ENCODE results near the gene ZNF853.
"Not testable (repeated sequence)": the region's sequence is repeated elsewhere in the genome, so short reads cannot be mapped to it uniquely, and the experiment has no call there.

The ZNF853 gene

GRCh38 chr7:6614953-6615722 lies at the start of gene ZNF853:
ZNF853 (plus strand) TSS chr7:6615610; CDS start chr7:6616175, 565 bp downstream.
- DNase-seq (ENCODE audit: low spot score) = no peak

GRCh38 chr7:6565655-6566054 lies 49.8 kb upstream of the ZNF853 start:
- DNase-seq (ENCODE audit: low spot score) = no peak

- no peak for DNase-seq (ENCODE audit: low spot score)
Observed at GRCh38 chr7:6567886-6568285, 47.5 kb upstream of the ZNF853 start.

GRCh38 chr7:6571160-6571779 lies 44.1 kb upstream of the ZNF853 start:
- no peak for DNase-seq (ENCODE audit: low spot score)

GRCh38 chr7:6575281-6576023 lies 40.0 kb upstream of the ZNF853 start:
- no peak for DNase-seq (ENCODE audit: low spot score)

GRCh38 chr7:6576024-6576866 lies 39.2 kb upstream of the ZNF853 start:
- DNase-seq (ENCODE audit: low spot score) = no peak

GRCh38 chr7:6576867-6577368 lies 38.5 kb upstream of the ZNF853 start:
- DNase-seq (ENCODE audit: low spot score) = not testable (repeated sequence)

- peak; percentile 96 for DNase-seq (ENCODE audit: low spot score)
Observed at GRCh38 chr7:6577369-6578113, 37.9 kb upstream of the ZNF853 start, which contains the start of gene ZDHHC4. ZDHHC4 (plus strand) TSS chr7:6577454; CDS start chr7:6580562, 3,108 bp downstream.

GRCh38 chr7:6578114-6579084 lies 37.0 kb upstream of the ZNF853 start:
- DNase-seq (ENCODE audit: low spot score) = no peak

GRCh38 chr7:6579446-6579845 lies 36.0 kb upstream of the ZNF853 start:
- no peak for DNase-seq (ENCODE audit: low spot score)

GRCh38 chr7:6585746-6586432 lies 29.5 kb upstream of the ZNF853 start:
- not testable (repeated sequence) for DNase-seq (ENCODE audit: low spot score)

- DNase-seq (ENCODE audit: low spot score) = no peak
Observed at GRCh38 chr7:6588566-6588965, 26.8 kb upstream of the ZNF853 start.

- no peak for DNase-seq (ENCODE audit: low spot score)
Observed at GRCh38 chr7:6589151-6589828, 26.1 kb upstream of the ZNF853 start.

- peak; percentile 91 for DNase-seq (ENCODE audit: low spot score)
Observed at GRCh38 chr7:6589829-6590644, 25.4 kb upstream of the ZNF853 start, which contains the start of gene INTS15. INTS15 (plus strand) TSS chr7:6590021; CDS start chr7:6590284, 263 bp downstream.

- no peak for DNase-seq (ENCODE audit: low spot score)
Observed at GRCh38 chr7:6590645-6591110, 24.7 kb upstream of the ZNF853 start.

- no peak for DNase-seq (ENCODE audit: low spot score)
Observed at GRCh38 chr7:6600093-6600492, 15.3 kb upstream of the ZNF853 start.

- no peak for DNase-seq (ENCODE audit: low spot score)
Observed at GRCh38 chr7:6604458-6604857, 11.0 kb upstream of the ZNF853 start.
